ENCODE measurements around the gene PRAMEF14.
"Not testable (repeated sequence)": the region's sequence is repeated elsewhere in the genome, so short reads cannot be mapped to it uniquely, and the experiment has no call there.

GRCh38 chr1:13395311-13395710 lies 48.4 kb upstream of the PRAMEF14 start:
- TF ChIP-seq CTCF (IDR thresholded peaks at IDR 0.05); ZFX (IDR thresholded peaks at IDR 0.05; ENCODE audit: borderline replicate concordance): not testable (repeated sequence)

Data from 22Rv1 (cell line).